Right kidney (tissue), 1 donor: Measurements from ENCODE around the gene PACRG.

Experiments
- DNase-seq: peaks from one replicate; pipeline ENCODE4 v3.0.0-alpha.2; 2016

The PACRG gene

DNA sequence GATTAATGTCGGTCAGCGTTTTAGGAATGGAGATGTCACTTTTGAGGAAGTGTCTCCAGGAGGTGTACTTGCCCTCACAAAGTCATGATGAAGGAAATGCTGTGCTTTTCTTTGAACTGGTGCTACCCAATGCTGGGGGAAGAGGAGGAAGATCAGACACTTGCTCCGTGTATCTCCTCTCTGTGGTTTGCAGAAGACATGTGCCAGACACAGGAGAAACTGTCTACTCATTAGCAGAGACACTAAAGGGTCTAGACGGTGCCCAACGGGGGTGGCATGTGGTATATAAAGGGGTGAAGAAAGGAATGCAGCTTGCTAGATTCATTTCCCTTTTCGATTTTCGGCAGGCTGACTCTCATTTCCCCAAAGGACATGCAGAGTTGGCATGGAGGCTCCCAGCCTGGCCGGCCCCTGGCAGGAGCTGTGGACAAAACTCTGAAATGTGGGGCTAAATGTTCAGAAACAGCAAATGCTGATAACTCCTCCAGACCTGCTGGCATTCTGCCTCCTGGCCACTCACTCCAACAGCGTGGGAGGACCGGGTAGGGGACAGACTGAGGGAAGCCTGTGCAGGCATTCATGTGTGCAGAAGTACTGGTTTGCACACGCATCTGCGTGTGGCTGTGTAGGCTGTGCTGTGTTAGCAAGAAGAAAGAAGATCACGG, 627.1 kb downstream of the PACRG start:
- peak; percentile 50 for DNase-seq

DNA sequence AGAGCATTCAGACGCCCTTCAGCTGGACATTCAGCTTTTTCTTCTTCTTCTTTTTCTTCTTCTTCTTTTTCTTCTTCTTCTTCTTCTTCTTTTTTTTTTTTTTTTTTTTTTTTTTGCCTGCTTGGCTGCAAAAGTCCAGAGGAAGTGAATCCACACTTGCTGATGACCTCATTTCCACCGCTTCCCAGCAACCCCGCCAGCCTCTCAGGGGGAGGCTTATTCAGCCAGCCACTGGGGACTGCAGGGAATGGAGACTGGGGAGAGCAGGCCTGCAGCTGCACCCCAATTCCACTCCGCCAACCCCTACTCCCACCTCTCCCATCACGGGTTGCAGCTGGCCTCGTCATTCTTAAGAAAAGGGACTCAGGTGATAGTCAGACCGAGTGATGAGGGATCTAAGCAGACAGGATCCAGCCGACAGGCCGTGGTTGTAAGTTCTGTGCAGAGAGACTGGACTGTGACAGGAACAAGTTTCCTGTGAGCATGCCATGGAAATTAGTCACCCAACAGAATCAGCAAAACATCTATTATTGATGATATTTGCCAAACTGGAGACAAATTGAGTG, 627.7 kb downstream of the PACRG start:
- DNase-seq, result no peak

DNA sequence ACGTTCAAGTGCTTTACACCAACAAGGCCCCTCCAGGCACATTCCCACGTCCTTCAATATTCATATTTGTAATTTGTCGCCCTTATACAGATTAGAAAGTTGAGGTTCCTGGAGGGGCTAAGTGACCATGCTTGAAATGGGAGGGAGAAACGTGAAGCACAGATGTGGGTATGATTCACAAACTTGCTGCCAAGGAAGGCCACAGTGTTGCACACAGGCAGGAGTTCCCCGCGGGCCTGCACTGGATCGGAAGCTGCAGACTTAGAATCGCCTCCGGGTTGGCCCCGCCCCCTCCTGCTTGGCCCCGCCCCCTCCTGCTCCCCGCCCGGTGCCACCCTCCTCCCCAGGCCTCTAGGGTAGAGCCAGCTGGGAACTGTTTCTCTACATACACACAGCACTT, 628.5 kb downstream of the PACRG start:
- DNase-seq, result no peak

DNA sequence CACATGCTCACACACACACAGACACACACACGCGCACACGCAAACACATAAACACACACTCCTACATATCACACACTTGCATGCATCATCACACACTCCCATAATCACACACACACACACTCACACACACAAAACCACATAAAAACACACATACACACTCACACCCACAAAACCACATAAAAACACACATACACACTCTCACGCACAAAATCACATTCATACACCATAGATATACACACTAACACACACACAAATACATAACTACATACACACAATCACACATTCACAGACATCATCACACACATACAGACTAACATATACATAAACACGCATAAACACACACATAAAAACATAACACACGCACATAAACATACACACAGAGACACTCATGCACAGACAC, 629.0 kb downstream of the PACRG start:
- no peak for DNase-seq

DNA sequence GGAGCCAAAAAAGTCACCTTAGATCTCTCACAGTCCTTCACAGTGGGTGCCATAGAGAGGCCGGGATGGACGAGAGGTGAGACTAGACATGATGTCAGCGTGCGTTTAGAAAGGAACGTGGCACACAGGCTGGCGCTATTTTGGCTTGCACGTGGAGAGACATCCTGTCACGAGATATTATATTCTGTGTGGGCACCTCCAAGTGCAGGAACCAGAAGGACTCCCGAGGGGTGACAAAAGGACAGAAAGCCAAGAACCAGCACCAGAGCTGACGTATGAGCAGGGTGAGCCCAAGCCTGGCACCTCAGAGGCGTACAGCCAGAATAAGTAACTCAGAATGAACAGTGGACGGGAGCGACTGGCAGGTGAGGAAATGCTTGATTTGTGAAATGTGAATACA, 636.9 kb downstream of the PACRG start:
- no peak for DNase-seq
